ENCODE data around the gene UBE2QL1. TPM values are rescaled to one million over a fixed set of nuclear protein-coding genes. Genes with fewer than 3 reads are reported as not detected.

UBE2QL1 gene
- total and polyA plus RNA-seq, 2 donors (not counting 1 experiment from before 2014, with no cell fraction given) = 0.33 to 1.7 TPM

DNA sequence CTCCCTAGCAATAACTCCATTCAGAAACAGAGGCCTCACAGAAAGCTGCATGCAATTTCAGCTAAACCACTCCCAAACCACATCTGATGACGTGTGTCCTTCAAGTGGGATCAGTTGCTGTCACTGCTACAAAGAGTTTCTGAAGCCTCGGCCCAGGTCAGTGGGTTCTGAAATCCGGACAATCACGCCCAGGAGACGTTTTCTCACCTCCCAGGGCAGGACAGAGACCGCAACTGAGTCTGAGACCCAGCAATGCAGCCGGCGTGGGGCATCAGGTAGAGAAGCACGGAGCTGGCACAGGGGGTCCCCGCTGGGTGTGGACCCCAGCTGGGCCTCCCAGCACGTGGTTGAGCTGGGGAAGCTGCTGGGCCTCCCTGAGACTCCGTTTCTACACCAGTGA lies 2.6 kb upstream of the UBE2QL1 start:
- ChIA-PET CTCF (interaction anchor here (0.7 kb wide), 2 partner anchors 67 to 121 kb away, joined by 3 to 4 read pairs; no protein-coding TSS in a partner anchor), POLR2A (no interaction called here)
- peaks cover 0 to 21% (median 11%) of the 10 kb centered on the region in 4 experiments for H3K27me3 ChIP-seq (replicated peaks in 1 of 4; ENCODE audit: control extremely low read depth in 1 of 4, control insufficient read depth in 3 of 4, insufficient read depth in 4 of 4, low read length in 3 of 4)
- DNase-seq = no peak
- peaks cover 32% of the 10 kb centered on the region for H3K27me3 Mint-ChIP-seq
- TF ChIP-seq, protein P1, sequence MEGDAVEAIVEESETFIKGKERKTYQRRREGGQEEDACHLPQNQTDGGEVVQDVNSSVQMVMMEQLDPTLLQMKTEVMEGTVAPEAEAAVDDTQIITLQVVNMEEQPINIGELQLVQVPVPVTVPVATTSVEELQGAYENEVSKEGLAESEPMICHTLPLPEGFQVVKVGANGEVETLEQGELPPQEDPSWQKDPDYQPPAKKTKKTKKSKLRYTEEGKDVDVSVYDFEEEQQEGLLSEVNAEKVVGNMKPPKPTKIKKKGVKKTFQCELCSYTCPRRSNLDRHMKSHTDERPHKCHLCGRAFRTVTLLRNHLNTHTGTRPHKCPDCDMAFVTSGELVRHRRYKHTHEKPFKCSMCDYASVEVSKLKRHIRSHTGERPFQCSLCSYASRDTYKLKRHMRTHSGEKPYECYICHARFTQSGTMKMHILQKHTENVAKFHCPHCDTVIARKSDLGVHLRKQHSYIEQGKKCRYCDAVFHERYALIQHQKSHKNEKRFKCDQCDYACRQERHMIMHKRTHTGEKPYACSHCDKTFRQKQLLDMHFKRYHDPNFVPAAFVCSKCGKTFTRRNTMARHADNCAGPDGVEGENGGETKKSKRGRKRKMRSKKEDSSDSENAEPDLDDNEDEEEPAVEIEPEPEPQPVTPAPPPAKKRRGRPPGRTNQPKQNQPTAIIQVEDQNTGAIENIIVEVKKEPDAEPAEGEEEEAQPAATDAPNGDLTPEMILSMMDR (IDR thresholded peaks at IDR 0.05) = no peak
- TF ChIP-seq EZH2 (IDR thresholded peaks at IDR 0.05; ENCODE audit: borderline replicate concordance, insufficient read depth, low read depth, low read length, poor library complexity, severe bottlenecking) = no peak
- H4K20me1 ChIP-seq (ENCODE audit: control insufficient read depth, insufficient read depth, low read length, poor library complexity, severe bottlenecking) = no peaks in the 10 kb centered on the region
- intact Hi-C loops (cut with micrococcal nuclease) = no loop called here
- WGBS (ENCODE audit: insufficient coverage) = 86% methylated on average over 12 of the region's 12 CpGs
- peaks cover 14% of the 10 kb centered on the region for H3K4me1 Mint-ChIP-seq
- no peak for ATAC-seq (ENCODE audit: low read depth)
- H3K27ac ChIP-seq (ENCODE audit: low read length in 2 of 2) = no peak overlapping the region
- no peaks in the 10 kb centered on the region for H3K9me3 Mint-ChIP-seq (ENCODE audit: insufficient read depth)
- peaks cover 0 to 26% (median 0%) of the 10 kb centered on the region in 3 donors for H3K9me3 ChIP-seq (ENCODE audit: control extremely low read depth in 1 of 3, control insufficient read depth in 2 of 3, insufficient read depth in 1 of 3, low read length in 2 of 3)
- no peaks in the 10 kb centered on the region for H3K79me2 ChIP-seq (ENCODE audit: control insufficient read depth, insufficient read depth, low read length)
- no peak overlapping the region for H3K4me3 ChIP-seq (ENCODE audit: control extremely low read depth in 1 of 5, extremely low read depth in 1 of 5, insufficient read depth in 1 of 5, low read depth in 2 of 5, low read length in 4 of 5)
- H3K36me3 ChIP-seq (replicated peaks in 1 of 2; ENCODE audit: control extremely low read depth in 1 of 2, control insufficient read depth in 1 of 2, extremely low read depth in 1 of 2, insufficient read depth in 2 of 2, low read length in 1 of 2) = no peaks in the 10 kb centered on the region
- H3K27ac Mint-ChIP-seq = no peak overlapping the region
- no peak overlapping the region for H3K4me2 ChIP-seq (replicated peaks; ENCODE audit: low read depth, low read length, poor library complexity, severe bottlenecking)
- H3K4me3 Mint-ChIP-seq = no peak overlapping the region
- no peak overlapping the region for H3K9ac ChIP-seq (ENCODE audit: low read length)
- H3K4me1 ChIP-seq (ENCODE audit: control insufficient read depth in 2 of 2, insufficient read depth in 2 of 2, low read length in 2 of 2) = peaks cover 10 to 14% of the 10 kb centered on the region in 2 donors
- no peak overlapping the region for H2AFZ ChIP-seq (ENCODE audit: insufficient read depth, low read depth, low read length, poor library complexity, severe bottlenecking)

DNA sequence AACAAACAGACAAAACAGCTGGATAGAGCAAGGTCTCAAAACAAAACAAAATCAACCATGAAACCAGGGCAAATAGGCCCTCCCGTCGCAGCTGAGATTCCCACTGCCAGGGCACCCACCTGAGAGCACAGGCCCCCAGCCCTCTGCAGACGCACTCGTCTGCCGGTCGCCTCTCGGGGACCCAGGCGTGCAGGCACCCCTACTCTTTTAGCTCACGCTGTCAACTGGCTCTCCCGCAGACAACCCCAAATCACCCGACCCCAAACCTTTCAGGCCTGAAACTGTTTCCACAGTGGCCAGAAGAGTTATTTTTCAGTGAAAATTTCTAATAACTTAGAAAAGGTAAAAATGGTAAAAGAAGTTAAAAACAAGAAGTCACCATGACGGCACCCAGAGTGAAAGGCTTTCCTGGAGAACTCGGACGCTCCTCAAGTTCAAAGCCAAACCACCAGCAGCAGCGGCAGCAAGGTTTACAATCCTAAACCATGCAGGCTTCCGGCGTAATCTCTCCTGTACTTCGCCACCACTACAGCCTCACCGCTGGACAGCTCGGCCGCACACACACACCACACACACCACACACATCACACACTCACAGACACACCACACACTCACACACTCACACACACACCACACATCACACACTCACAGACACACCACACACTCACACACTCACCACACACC lies 1.9 kb upstream of the UBE2QL1 start:
- Histone ChIP-seq H2AFZ (ENCODE audit: insufficient read depth, low read depth, low read length, poor library complexity, severe bottlenecking) (no peak overlapping the region), H3K36me3 (replicated peaks in 1 of 2; ENCODE audit: control extremely low read depth in 1 of 2, control insufficient read depth in 1 of 2, extremely low read depth in 1 of 2, insufficient read depth in 2 of 2, low read length in 1 of 2) (no peaks in the 10 kb centered on the region), H3K9me3 (ENCODE audit: control extremely low read depth in 1 of 3, control insufficient read depth in 2 of 3, insufficient read depth in 1 of 3, low read length in 2 of 3) (peaks cover 0 to 26% (median 0%) of the 10 kb centered on the region in 3 donors), H3K4me2 (replicated peaks; ENCODE audit: low read depth, low read length, poor library complexity, severe bottlenecking) (no peak overlapping the region), H3K9ac (ENCODE audit: low read length) (no peak overlapping the region), H3K4me3 (ENCODE audit: control extremely low read depth in 1 of 5, extremely low read depth in 1 of 5, insufficient read depth in 1 of 5, low read depth in 2 of 5, low read length in 4 of 5) (no peak overlapping the region), H3K27me3 (replicated peaks in 1 of 4; ENCODE audit: control extremely low read depth in 1 of 4, control insufficient read depth in 3 of 4, insufficient read depth in 4 of 4, low read length in 3 of 4) (peaks cover 0 to 23% (median 15%) of the 10 kb centered on the region in 4 experiments), H3K4me1 (ENCODE audit: control insufficient read depth in 2 of 2, insufficient read depth in 2 of 2, low read length in 2 of 2) (peaks cover 10 to 14% of the 10 kb centered on the region in 2 donors), H3K27ac (ENCODE audit: low read length in 2 of 2) (no peak overlapping the region), H4K20me1 (ENCODE audit: control insufficient read depth, insufficient read depth, low read length, poor library complexity, severe bottlenecking) (no peaks in the 10 kb centered on the region), H3K79me2 (ENCODE audit: control insufficient read depth, insufficient read depth, low read length) (no peaks in the 10 kb centered on the region)
- Mint-ChIP-seq H3K4me1 (peaks cover 14% of the 10 kb centered on the region), H3K27ac (no peak overlapping the region), H3K4me3 (no peak overlapping the region), H3K9me3 (ENCODE audit: insufficient read depth) (no peaks in the 10 kb centered on the region), H3K27me3 (peaks cover 33% of the 10 kb centered on the region)
- ATAC-seq (ENCODE audit: low read depth) (no peak), DNase-seq (no peak)
- ChIA-PET CTCF (no interaction called here), POLR2A (no interaction called here)
- TF ChIP-seq, protein P1 (IDR thresholded peaks at IDR 0.05) = no peak
- no peak for TF ChIP-seq EZH2 (IDR thresholded peaks at IDR 0.05; ENCODE audit: borderline replicate concordance, insufficient read depth, low read depth, low read length, poor library complexity, severe bottlenecking)
- intact Hi-C loops (cut with micrococcal nuclease) = no loop called here
- WGBS (ENCODE audit: insufficient coverage) = 74% methylated on average over 18 of the region's 21 CpGs
